IMR-90 (cell line): ENCODE data around the gene TUBB2B. TPM values are rescaled to one million over a fixed set of nuclear protein-coding genes. Genes with fewer than 3 reads are reported as not detected.

Experiments
- ATAC-seq: fragments of 200-7000 bp; cut with Tn5 transposase; 2 replicates; pipeline ENCODE4 v1.9.1; 2020; ENCODE audit warnings: low read depth, mild to moderate bottlenecking, moderate library complexity
- BruUV-seq: library from RNA; stranded (reverse); fragments of 400-500 nt; replicated peaks from 2 replicates; lab custom pipeline; 2021; lab: Mats Ljungman, UMichigan
- CTCF ChIA-PET: fragments of 300-600 bp; formaldehyde crosslinking; extraction: SDS; loops from one replicate; lab custom pipeline; 2021; ENCODE audit warnings: antibody characterized with exemption; lab: Yijun Ruan, JAX
- POLR2A ChIA-PET: fragments of 300-600 bp; sonication (Branson Sonifier 250); formaldehyde crosslinking; loops from one replicate; lab custom pipeline; 2022; ENCODE audit warnings: antibody characterized with exemption; ENCODE audit not compliant: unreplicated experiment; lab: Charles Lee
- DNase-seq: peaks from one replicate; pipeline ENCODE4 v3.0.0; 2013
- H2AFZ ChIP-seq: replicated peaks from 2 replicates; pipeline ENCODE3; 2013; ENCODE audit warnings: low read length, mild to moderate bottlenecking; ENCODE audit not compliant: poor library complexity
- H2AK5ac ChIP-seq: 2 replicates; pipeline ENCODE4 v1.6.1; 2013; ENCODE audit warnings: low read depth, low read length, inconsistent platforms
- H2AK9ac ChIP-seq: replicated peaks from 2 replicates; pipeline ENCODE3; 2013; ENCODE audit warnings: mild to moderate bottlenecking, low read depth, low read length, moderate library complexity; ENCODE audit not compliant: poor library complexity
- H2BK120ac ChIP-seq: 2 replicates; pipeline ENCODE4 v1.6.1; 2013; ENCODE audit warnings: low read depth, low read length, inconsistent platforms
- H2BK15ac ChIP-seq: 3 replicates; pipeline ENCODE4 v1.6.1; 2013; ENCODE audit warnings: low read depth, low read length, inconsistent platforms
- H2BK20ac ChIP-seq: 2 replicates; pipeline ENCODE4 v1.6.1; 2013; ENCODE audit warnings: low read depth, mild to moderate bottlenecking, inconsistent platforms, low read length, moderate library complexity
- H2BK5ac ChIP-seq: 2 replicates; pipeline ENCODE4 v1.6.1; 2013; ENCODE audit warnings: mild to moderate bottlenecking, low read depth, low read length, inconsistent platforms; ENCODE audit not compliant: poor library complexity, severe bottlenecking
- H3K14ac ChIP-seq: replicated peaks from 2 replicates; pipeline ENCODE4 v1.6.1; 2013; ENCODE audit warnings: low read depth, low read length, inconsistent platforms
- H3K18ac ChIP-seq: 2 replicates; pipeline ENCODE4 v1.6.1; 2013; ENCODE audit warnings: low read depth, low read length, control low read depth
- H3K23ac ChIP-seq: 2 replicates; pipeline ENCODE4 v1.6.1; 2013; ENCODE audit warnings: low read depth, low read length, inconsistent platforms
- H3K27ac ChIP-seq: 2 replicates; pipeline ENCODE4 v1.5.1; 2013; ENCODE audit warnings: mild to moderate bottlenecking, control low read depth, low read length; ENCODE audit not compliant: insufficient read depth
- H3K27me3 ChIP-seq: 2 replicates; pipeline ENCODE4 v1.6.1; 2013; ENCODE audit warnings: low read length; ENCODE audit not compliant: control insufficient read depth, insufficient read depth
- H3K36me3 ChIP-seq: 2 replicates; pipeline ENCODE4 v1.6.1; 2013; ENCODE audit warnings: low read length, mixed read lengths; ENCODE audit not compliant: control insufficient read depth, insufficient read depth
- H3K4ac ChIP-seq: 2 replicates; pipeline ENCODE4 v1.6.1; 2013; ENCODE audit warnings: low read depth, low read length, inconsistent platforms
- H3K4me1 ChIP-seq: 2 replicates; pipeline ENCODE4 v1.6.1; 2013; ENCODE audit warnings: low read length, mixed read lengths; ENCODE audit not compliant: control insufficient read depth, insufficient read depth
- H3K4me2 ChIP-seq: 2 replicates; pipeline ENCODE4 v1.6.1; 2013; ENCODE audit warnings: low read depth, mild to moderate bottlenecking, control low read depth, low read length, moderate library complexity
- H3K4me3 ChIP-seq: 2 replicates; pipeline ENCODE4 v1.5.1; 2013; ENCODE audit warnings: low read depth, mild to moderate bottlenecking, control low read depth, low read length, moderate library complexity; ENCODE audit not compliant: insufficient read depth
- H3K56ac ChIP-seq: 2 replicates; pipeline ENCODE4 v1.6.1; 2013; ENCODE audit warnings: low read length, inconsistent platforms; ENCODE audit not compliant: insufficient read depth; ENCODE audit errors: extremely low read depth
- H3K79me1 ChIP-seq, 2 experiments: 2 replicates each; pipeline ENCODE4 v1.6.1; 2013; ENCODE audit warnings: low read length in 2 of 2, inconsistent platforms in 1 of 2, low read depth in 1 of 2
- H3K9ac ChIP-seq: 2 replicates; pipeline ENCODE4 v1.6.1; 2013; ENCODE audit warnings: low read depth, low read length, control low read depth
- H3K9me1 ChIP-seq: 2 replicates; pipeline ENCODE4 v1.6.1; 2013; ENCODE audit warnings: low read length, inconsistent platforms; ENCODE audit not compliant: insufficient read depth
- H3K9me3 ChIP-seq: 2 replicates; pipeline ENCODE4 v1.6.1; 2013; ENCODE audit warnings: low read length; ENCODE audit not compliant: control insufficient read depth, insufficient read depth
- H4K20me1 ChIP-seq: 2 replicates; pipeline ENCODE4 v1.6.1; 2013; ENCODE audit warnings: low read length, inconsistent platforms; ENCODE audit not compliant: insufficient read depth
- H4K5ac ChIP-seq: 2 replicates; pipeline ENCODE4 v1.6.1; 2013; ENCODE audit warnings: mild to moderate bottlenecking, low read depth, low read length, control low read depth
- H4K8ac ChIP-seq, 2 experiments: 2 replicates each; pipeline ENCODE4 v1.6.1; 2013; ENCODE audit warnings: low read depth in 2 of 2, low read length in 2 of 2, control low read depth in 1 of 2, inconsistent platforms in 1 of 2
- H4K91ac ChIP-seq: 2 replicates; pipeline ENCODE4 v1.6.1; 2013; ENCODE audit warnings: low read depth, low read length, inconsistent platforms; ENCODE audit not compliant: insufficient read depth
- BHLHE40 ChIP-seq: fragments of 150-350 bp; IDR thresholded peaks from 2 replicates; pipeline ENCODE4 v1.6.1; 2016; ENCODE audit warnings: mild to moderate bottlenecking, low read depth, low read length
- CHD1 ChIP-seq: IDR thresholded peaks from 2 replicates; pipeline ENCODE4 v1.6.1; 2012; ENCODE audit warnings: low read depth, low read length, improper control_type of control experiment
- CTCF ChIP-seq: conservative IDR thresholded peaks from 2 replicates; pipeline ENCODE4 v1.5.1; 2012; ENCODE audit warnings: mild to moderate bottlenecking, low read depth, low read length, improper control_type of control experiment
- FOS ChIP-seq: fragments of 150-350 bp; IDR thresholded peaks from 2 replicates; pipeline ENCODE4 v1.6.1; 2016; ENCODE audit warnings: low read depth, low read length
- MAFK ChIP-seq: IDR thresholded peaks from 2 replicates; pipeline ENCODE4 v1.6.1; 2012; ENCODE audit warnings: low read depth, low read length, improper control_type of control experiment
- MAZ ChIP-seq: IDR thresholded peaks from 2 replicates; pipeline ENCODE4 v1.6.1; 2012; ENCODE audit warnings: low read depth, mild to moderate bottlenecking, low read length, improper control_type of control experiment, moderate library complexity, borderline replicate concordance
- RAD21 ChIP-seq: IDR thresholded peaks from 2 replicates; pipeline ENCODE4 v1.6.1; 2012; ENCODE audit warnings: low read length, improper control_type of control experiment
- RCOR1 ChIP-seq: IDR thresholded peaks from 2 replicates; pipeline ENCODE4 v1.6.1; 2012; ENCODE audit warnings: mild to moderate bottlenecking, low read length, improper control_type of control experiment; ENCODE audit not compliant: insufficient replicate concordance
- SMC3 ChIP-seq: fragments of 150-350 bp; IDR thresholded peaks from 2 replicates; pipeline ENCODE4 v1.6.1; 2016; ENCODE audit warnings: low read depth, mild to moderate bottlenecking, antibody characterized with exemption, low read length, moderate library complexity
- WGBS, 2 experiments: methylation state at CpG; one replicate each; pipeline versions ENCODE4 v1.1.5 to v1.1.7; 2013; ENCODE audit warnings: missing lambda C conversion rate in 2 of 2; ENCODE audit not compliant: insufficient read length in 1 of 2; ENCODE audit errors: extremely low coverage in 2 of 2; 5-methylcytosine and 5-hydroxymethylcytosine counted together
- dilution Hi-C: fragments of 300-500 bp; cut with HindIII; formaldehyde crosslinking; loops from one replicate; pipeline ENCODE4 v1.14.3; 2018; ENCODE audit warnings: low sequenced_read_pairs; ENCODE audit not compliant: unreplicated experiment
- in situ Hi-C: fragments of 300-500 bp; cut with MboI; formaldehyde crosslinking; loops from 3 replicates; pipeline ENCODE4 v1.14.3; 2019; ENCODE audit warnings: low sequenced_read_pairs, inconsistent platforms, mixed read lengths
- intact Hi-C: fragments of 100-400 bp; cut with micrococcal nuclease; formaldehyde crosslinking; loops from 2 replicates; pipeline ENCODE4 v1.10.0; 2022
- polyA plus RNA-seq, 3 experiments: library from polyadenylated mRNA; depleted of rRNA; stranded (reverse); fragments of >200 nt; gene quantifications; 2 replicates each; pipeline ENCODE4 v1.2.3, GENCODE V29; 2012; ENCODE audit warnings: low replicate concordance in 1 of 3
- total RNA-seq: library from RNA; depleted of rRNA; stranded (reverse); fragments of >200 nt; gene quantifications from 2 replicates; pipeline ENCODE4 v1.2.3, GENCODE V29; 2012
- TF ChIP-seq, protein P1 (sequence below): fragments of 150-350 bp; IDR thresholded peaks from 2 replicates; pipeline ENCODE4 v1.6.1; 2016; ENCODE audit warnings: low read depth, mild to moderate bottlenecking, low read length, moderate library complexity, borderline replicate concordance
- TF ChIP-seq, protein P2 (sequence below): fragments of 150-350 bp; IDR thresholded peaks from 2 replicates; pipeline ENCODE4 v1.6.1; 2017; ENCODE audit warnings: mild to moderate bottlenecking, antibody characterized with exemption, low read length, low read depth

TUBB2B gene
- total and polyA plus RNA-seq, 2 of the 4 experiments (the other 2 are of a cell fraction): 13.6 to 21.1 TPM

- H3K23ac ChIP-seq: no peak overlapping the region
- H3K27ac ChIP-seq: no peak overlapping the region
- no peak overlapping the region for H2AFZ ChIP-seq
- no peaks in the 10 kb centered on the region for H3K9me3 ChIP-seq
- no peak for DNase-seq
- no peak overlapping the region for H4K8ac ChIP-seq
- no peaks in the 10 kb centered on the region for H3K36me3 ChIP-seq
- H3K27me3 ChIP-seq: peaks cover 33% of the 10 kb centered on the region
- ATAC-seq: no peak
- H2BK120ac ChIP-seq: no peak overlapping the region
- H3K4ac ChIP-seq: no peak overlapping the region
- dilution Hi-C loops: no loop called here
- H4K91ac ChIP-seq: no peak overlapping the region
- H4K20me1 ChIP-seq: no peaks in the 10 kb centered on the region
- H3K9ac ChIP-seq: no peak overlapping the region
- BruUV-seq: no TSS peak
- peaks cover 2% of the 10 kb centered on the region for H3K4me1 ChIP-seq
- POLR2A ChIA-PET: no interaction called here
- CTCF ChIA-PET: no interaction called here
- H2BK5ac ChIP-seq: no peak overlapping the region
- H3K79me1 ChIP-seq: no peaks in the 10 kb centered on the region
- no peak overlapping the region for H3K4me3 ChIP-seq
- H3K9me1 ChIP-seq: no peaks in the 10 kb centered on the region
- H3K4me2 ChIP-seq: no peak overlapping the region
- intact Hi-C loops: no loop called here
- TF ChIP-seq, protein P1, sequence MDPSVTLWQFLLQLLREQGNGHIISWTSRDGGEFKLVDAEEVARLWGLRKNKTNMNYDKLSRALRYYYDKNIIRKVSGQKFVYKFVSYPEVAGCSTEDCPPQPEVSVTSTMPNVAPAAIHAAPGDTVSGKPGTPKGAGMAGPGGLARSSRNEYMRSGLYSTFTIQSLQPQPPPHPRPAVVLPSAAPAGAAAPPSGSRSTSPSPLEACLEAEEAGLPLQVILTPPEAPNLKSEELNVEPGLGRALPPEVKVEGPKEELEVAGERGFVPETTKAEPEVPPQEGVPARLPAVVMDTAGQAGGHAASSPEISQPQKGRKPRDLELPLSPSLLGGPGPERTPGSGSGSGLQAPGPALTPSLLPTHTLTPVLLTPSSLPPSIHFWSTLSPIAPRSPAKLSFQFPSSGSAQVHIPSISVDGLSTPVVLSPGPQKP: no peak
- TF ChIP-seq RCOR1 (no peak), MAFK (no peak), MAZ (no peak), RAD21 (no peak), SMC3 (no peak), FOS (no peak), CTCF (no peak), CHD1 (no peak), BHLHE40 (no peak)
- TF ChIP-seq, protein P2, sequence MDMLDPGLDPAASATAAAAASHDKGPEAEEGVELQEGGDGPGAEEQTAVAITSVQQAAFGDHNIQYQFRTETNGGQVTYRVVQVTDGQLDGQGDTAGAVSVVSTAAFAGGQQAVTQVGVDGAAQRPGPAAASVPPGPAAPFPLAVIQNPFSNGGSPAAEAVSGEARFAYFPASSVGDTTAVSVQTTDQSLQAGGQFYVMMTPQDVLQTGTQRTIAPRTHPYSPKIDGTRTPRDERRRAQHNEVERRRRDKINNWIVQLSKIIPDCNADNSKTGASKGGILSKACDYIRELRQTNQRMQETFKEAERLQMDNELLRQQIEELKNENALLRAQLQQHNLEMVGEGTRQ: no peak
- no peak overlapping the region for H3K18ac ChIP-seq
- H3K14ac ChIP-seq: no peak overlapping the region
- H2AK5ac ChIP-seq: no peak overlapping the region
- H2BK15ac ChIP-seq: no peak overlapping the region
- no peak overlapping the region for H4K5ac ChIP-seq
- WGBS, 2 experiments: 80% methylated on average over 9 of the region's 10 CpGs; no CpG with 5 or more reads in 1 of the 2 experiments
- H3K56ac ChIP-seq: no peak overlapping the region
- in situ Hi-C loops: no loop called here
- no peak overlapping the region for H2BK20ac ChIP-seq
- no peak overlapping the region for H2AK9ac ChIP-seq
These were observed 9.2 kb downstream of the TUBB2B start for GRCh38 chr6:3218266-3218665.
